Measurements from ENCODE around the gene GRID1. TPM values are rescaled to one million over a fixed set of nuclear protein-coding genes. Genes with fewer than 3 reads are reported as not detected.
A peak's percentile ranks its signal among the peaks of the same experiment; 100 is the strongest.

The GRID1 gene
- total RNA-seq, result under 1 TPM in 4 of 7 donors, not detected in 3; 0.10 to 0.42 (median 0.17) TPM
- polyA plus RNA-seq, result under 1 TPM in 2 of 3 donors, not detected in 1; 0.06 to 0.18 TPM
- long read RNA-seq, donor 1, result 0 reads
- long read RNA-seq, donor 2, result 0 reads

- H3K4me3 ChIP-seq, result peak within 1 kb of the TSS; percentile 33 to 71 (median 42)
- TF ChIP-seq POLR2A (IDR thresholded peaks at IDR 0.05) (no peak), POLR2AphosphoS5 (IDR thresholded peaks at IDR 0.05) (no peak), CTCF (IDR thresholded peaks at IDR 0.05 in 8 of 11, conservative IDR thresholded peaks at IDR 0.05 in 3 of 11) (peak in 1 of 11 experiments; percentile 16)
- no peaks in the 10 kb centered on the region for H3K36me3 ChIP-seq
- no peaks in the 10 kb centered on the region for H3K9me3 ChIP-seq
- 1 to 2% (median 1%) methylated on average over 23 to 113 of the region's 119 CpGs; no CpG with 5 or more reads in 1 of the 5 donors for WGBS, 5 donors
- H3K27ac ChIP-seq, result no peak within 1 kb of the TSS
- H3K27me3 ChIP-seq (replicated peaks in 1 of 7), result peaks cover 13 to 96% (median 62%) of the 10 kb centered on the region in 7 donors
- H3K4me1 ChIP-seq, result peaks cover 19 to 51% (median 47%) of the 10 kb centered on the region in 6 donors
- DNase-seq, result peak; percentile 72
- intact Hi-C loops (cut with DNase I; ENCODE audit: low total_unique reads), result no loop called here
Observed at GRCh38 chr10:86366033-86366901, at the start of gene GRID1. Gene GRID1 (minus strand): TSS chr10:86366795.

- intact Hi-C loops (cut with DNase I; ENCODE audit: low total_unique reads), result no loop called here
- Histone ChIP-seq H3K36me3 (no peaks in the 10 kb centered on the region), H3K9me3 (peaks cover 0 to 3% (median 0%) of the 10 kb centered on the region in 8 donors), H3K4me1 (peaks cover 13 to 50% (median 35%) of the 10 kb centered on the region in 6 donors), H3K4me3 (no peak overlapping the region), H3K27me3 (replicated peaks in 1 of 7) (no peaks in the 10 kb centered on the region), H3K27ac (no peak overlapping the region)
- no peak for DNase-seq
- TF ChIP-seq CTCF (IDR thresholded peaks at IDR 0.05 in 8 of 11, conservative IDR thresholded peaks at IDR 0.05 in 3 of 11) (no peak), POLR2AphosphoS5 (IDR thresholded peaks at IDR 0.05) (no peak), POLR2A (IDR thresholded peaks at IDR 0.05) (no peak)
- 49 to 64% (median 54%) methylated on average over 5 of the region's 5 CpGs for WGBS, 5 donors
Observed at GRCh38 chr10:86415583-86415982, 49.0 kb upstream of the GRID1 start.

GRCh38 chr10:86415116-86415515 lies 48.5 kb upstream of the GRID1 start:
- DNase-seq, result no peak
- Histone ChIP-seq H3K27ac (no peak overlapping the region), H3K4me1 (peaks cover 13 to 51% (median 35%) of the 10 kb centered on the region in 6 donors), H3K36me3 (no peaks in the 10 kb centered on the region), H3K27me3 (replicated peaks in 1 of 7) (no peaks in the 10 kb centered on the region), H3K4me3 (no peak overlapping the region), H3K9me3 (peaks cover 0 to 4% (median 0%) of the 10 kb centered on the region in 8 donors)
- TF ChIP-seq CTCF (IDR thresholded peaks at IDR 0.05 in 8 of 11, conservative IDR thresholded peaks at IDR 0.05 in 3 of 11), result no peak
- TF ChIP-seq POLR2AphosphoS5 (IDR thresholded peaks at IDR 0.05), result no peak
- TF ChIP-seq POLR2A (IDR thresholded peaks at IDR 0.05), result no peak
- WGBS, 5 donors, result 70 to 95% (median 90%) methylated on average over 3 of the region's 3 CpGs
- intact Hi-C loops (cut with DNase I; ENCODE audit: low total_unique reads), result no loop called here
